ENCODE data around the gene SLX4IP.

DNA sequence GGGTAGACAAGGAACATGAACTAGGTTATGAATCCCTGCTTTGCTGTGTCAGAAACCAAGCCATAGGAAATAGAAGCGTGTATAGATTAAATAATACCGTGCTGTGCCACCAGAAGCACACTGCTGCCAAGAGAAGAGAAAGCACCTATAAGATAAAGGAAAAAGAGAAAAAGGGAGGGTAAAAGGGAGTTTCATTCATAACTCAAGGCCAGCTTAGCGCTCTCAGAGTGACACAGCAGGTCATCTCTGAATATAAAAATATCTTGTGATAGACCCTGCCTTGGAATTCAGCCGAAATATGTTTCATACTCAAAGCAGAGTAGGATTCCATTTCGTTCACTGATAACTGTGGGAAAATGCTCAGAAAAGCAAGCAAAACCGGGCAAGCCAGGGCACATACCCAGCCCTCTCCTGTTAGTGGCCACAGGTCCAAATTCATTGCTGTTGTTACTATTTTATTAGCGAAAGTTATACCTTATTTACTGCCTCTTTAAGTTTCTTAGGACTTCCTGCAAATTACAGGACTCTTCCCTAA lies 230.0 kb downstream of the SLX4IP start:
- TF ChIP-seq CHD2 (IDR thresholded peaks at IDR 0.05; ENCODE audit: low read length, partially characterized antibody), result no peak
- no peak for TF ChIP-seq SMC3 (IDR thresholded peaks at IDR 0.05)
- no peak for TF ChIP-seq RFX5 (IDR thresholded peaks at IDR 0.05)
- TF ChIP-seq, protein P1, sequence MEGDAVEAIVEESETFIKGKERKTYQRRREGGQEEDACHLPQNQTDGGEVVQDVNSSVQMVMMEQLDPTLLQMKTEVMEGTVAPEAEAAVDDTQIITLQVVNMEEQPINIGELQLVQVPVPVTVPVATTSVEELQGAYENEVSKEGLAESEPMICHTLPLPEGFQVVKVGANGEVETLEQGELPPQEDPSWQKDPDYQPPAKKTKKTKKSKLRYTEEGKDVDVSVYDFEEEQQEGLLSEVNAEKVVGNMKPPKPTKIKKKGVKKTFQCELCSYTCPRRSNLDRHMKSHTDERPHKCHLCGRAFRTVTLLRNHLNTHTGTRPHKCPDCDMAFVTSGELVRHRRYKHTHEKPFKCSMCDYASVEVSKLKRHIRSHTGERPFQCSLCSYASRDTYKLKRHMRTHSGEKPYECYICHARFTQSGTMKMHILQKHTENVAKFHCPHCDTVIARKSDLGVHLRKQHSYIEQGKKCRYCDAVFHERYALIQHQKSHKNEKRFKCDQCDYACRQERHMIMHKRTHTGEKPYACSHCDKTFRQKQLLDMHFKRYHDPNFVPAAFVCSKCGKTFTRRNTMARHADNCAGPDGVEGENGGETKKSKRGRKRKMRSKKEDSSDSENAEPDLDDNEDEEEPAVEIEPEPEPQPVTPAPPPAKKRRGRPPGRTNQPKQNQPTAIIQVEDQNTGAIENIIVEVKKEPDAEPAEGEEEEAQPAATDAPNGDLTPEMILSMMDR (IDR thresholded peaks at IDR 0.05), result no peak
- no peak for TF ChIP-seq KDM5A (IDR thresholded peaks at IDR 0.05)
- no peak for TF ChIP-seq EHMT2 (IDR thresholded peaks at IDR 0.05; ENCODE audit: low read depth)
